ENCODE data around the gene NKX1-2.

Gene NKX1-2

DNA sequence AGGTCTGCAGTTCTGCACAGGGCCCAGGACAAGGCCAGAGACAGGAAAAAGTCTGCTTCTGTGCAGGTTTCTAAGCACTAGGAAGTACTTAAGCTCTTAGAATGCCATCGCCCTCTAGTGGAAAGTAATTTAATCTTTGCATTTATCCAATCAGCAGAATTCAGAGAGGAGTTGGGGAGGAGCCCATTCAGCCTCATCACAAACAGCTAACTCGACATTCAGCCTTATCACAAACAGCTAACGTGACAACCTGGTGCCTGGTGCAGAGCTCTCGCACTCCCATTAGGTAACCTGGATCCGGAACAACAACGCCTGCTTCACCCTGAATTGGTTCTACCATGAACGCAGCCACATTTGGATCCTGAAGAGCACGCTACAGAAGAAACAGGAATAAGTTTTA, 46.3 kb downstream of the NKX1-2 start (continued):
- TF ChIP-seq SETDB1 (IDR thresholded peaks at IDR 0.05; ENCODE audit: insufficient read length, low read length): no peak
- no peak for TF ChIP-seq HOXC10 (CRISPR knock-in tag; IDR thresholded peaks at IDR 0.05)
- no peak for TF ChIP-seq ZNF292 (tag by site-specific recombination; IDR thresholded peaks at IDR 0.05; ENCODE audit: borderline replicate concordance, low read depth)
- TF ChIP-seq, protein P1, sequence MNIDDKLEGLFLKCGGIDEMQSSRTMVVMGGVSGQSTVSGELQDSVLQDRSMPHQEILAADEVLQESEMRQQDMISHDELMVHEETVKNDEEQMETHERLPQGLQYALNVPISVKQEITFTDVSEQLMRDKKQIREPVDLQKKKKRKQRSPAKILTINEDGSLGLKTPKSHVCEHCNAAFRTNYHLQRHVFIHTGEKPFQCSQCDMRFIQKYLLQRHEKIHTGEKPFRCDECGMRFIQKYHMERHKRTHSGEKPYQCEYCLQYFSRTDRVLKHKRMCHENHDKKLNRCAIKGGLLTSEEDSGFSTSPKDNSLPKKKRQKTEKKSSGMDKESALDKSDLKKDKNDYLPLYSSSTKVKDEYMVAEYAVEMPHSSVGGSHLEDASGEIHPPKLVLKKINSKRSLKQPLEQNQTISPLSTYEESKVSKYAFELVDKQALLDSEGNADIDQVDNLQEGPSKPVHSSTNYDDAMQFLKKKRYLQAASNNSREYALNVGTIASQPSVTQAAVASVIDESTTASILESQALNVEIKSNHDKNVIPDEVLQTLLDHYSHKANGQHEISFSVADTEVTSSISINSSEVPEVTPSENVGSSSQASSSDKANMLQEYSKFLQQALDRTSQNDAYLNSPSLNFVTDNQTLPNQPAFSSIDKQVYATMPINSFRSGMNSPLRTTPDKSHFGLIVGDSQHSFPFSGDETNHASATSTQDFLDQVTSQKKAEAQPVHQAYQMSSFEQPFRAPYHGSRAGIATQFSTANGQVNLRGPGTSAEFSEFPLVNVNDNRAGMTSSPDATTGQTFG (tag by site-specific recombination; IDR thresholded peaks at IDR 0.05; ENCODE audit: borderline replicate concordance): no peak
- TF ChIP-seq KLF7 (tag by site-specific recombination; IDR thresholded peaks at IDR 0.05; ENCODE audit: borderline replicate concordance): no peak
- no peak for TF ChIP-seq EGR2 (tag by site-specific recombination; IDR thresholded peaks at IDR 0.05; ENCODE audit: low read depth)
- no peak for TF ChIP-seq ZNF571 (tag by site-specific recombination; IDR thresholded peaks at IDR 0.05)
- TF ChIP-seq, protein P2, sequence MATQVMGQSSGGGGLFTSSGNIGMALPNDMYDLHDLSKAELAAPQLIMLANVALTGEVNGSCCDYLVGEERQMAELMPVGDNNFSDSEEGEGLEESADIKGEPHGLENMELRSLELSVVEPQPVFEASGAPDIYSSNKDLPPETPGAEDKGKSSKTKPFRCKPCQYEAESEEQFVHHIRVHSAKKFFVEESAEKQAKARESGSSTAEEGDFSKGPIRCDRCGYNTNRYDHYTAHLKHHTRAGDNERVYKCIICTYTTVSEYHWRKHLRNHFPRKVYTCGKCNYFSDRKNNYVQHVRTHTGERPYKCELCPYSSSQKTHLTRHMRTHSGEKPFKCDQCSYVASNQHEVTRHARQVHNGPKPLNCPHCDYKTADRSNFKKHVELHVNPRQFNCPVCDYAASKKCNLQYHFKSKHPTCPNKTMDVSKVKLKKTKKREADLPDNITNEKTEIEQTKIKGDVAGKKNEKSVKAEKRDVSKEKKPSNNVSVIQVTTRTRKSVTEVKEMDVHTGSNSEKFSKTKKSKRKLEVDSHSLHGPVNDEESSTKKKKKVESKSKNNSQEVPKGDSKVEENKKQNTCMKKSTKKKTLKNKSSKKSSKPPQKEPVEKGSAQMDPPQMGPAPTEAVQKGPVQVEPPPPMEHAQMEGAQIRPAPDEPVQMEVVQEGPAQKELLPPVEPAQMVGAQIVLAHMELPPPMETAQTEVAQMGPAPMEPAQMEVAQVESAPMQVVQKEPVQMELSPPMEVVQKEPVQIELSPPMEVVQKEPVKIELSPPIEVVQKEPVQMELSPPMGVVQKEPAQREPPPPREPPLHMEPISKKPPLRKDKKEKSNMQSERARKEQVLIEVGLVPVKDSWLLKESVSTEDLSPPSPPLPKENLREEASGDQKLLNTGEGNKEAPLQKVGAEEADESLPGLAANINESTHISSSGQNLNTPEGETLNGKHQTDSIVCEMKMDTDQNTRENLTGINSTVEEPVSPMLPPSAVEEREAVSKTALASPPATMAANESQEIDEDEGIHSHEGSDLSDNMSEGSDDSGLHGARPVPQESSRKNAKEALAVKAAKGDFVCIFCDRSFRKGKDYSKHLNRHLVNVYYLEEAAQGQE (tag by site-specific recombination; IDR thresholded peaks at IDR 0.05): no peak
- no peak for TF ChIP-seq ZNF114 (tag by site-specific recombination; IDR thresholded peaks at IDR 0.05)
- peak; percentile 81; the same call in 1 of the 2 replicates for TF ChIP-seq TRIM28 (IDR thresholded peaks at IDR 0.05; ENCODE audit: borderline replicate concordance, low read length)
- TF ChIP-seq ZIC2 (tag by site-specific recombination; IDR thresholded peaks at IDR 0.05): no peak
- no peak for TF ChIP-seq ZBTB7A (tag by site-specific recombination; IDR thresholded peaks at IDR 0.05; ENCODE audit: low read depth)
- no peak for TF ChIP-seq ZNF266 (tag by site-specific recombination; IDR thresholded peaks at IDR 0.05; ENCODE audit: low read depth)
- TF ChIP-seq, protein P3, sequence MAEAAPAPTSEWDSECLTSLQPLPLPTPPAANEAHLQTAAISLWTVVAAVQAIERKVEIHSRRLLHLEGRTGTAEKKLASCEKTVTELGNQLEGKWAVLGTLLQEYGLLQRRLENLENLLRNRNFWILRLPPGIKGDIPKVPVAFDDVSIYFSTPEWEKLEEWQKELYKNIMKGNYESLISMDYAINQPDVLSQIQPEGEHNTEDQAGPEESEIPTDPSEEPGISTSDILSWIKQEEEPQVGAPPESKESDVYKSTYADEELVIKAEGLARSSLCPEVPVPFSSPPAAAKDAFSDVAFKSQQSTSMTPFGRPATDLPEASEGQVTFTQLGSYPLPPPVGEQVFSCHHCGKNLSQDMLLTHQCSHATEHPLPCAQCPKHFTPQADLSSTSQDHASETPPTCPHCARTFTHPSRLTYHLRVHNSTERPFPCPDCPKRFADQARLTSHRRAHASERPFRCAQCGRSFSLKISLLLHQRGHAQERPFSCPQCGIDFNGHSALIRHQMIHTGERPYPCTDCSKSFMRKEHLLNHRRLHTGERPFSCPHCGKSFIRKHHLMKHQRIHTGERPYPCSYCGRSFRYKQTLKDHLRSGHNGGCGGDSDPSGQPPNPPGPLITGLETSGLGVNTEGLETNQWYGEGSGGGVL (tag by site-specific recombination; IDR thresholded peaks at IDR 0.05): no peak
- TF ChIP-seq ZNF146 (tag by site-specific recombination; IDR thresholded peaks at IDR 0.05): no peak
- no peak for TF ChIP-seq ZNF2 (tag by site-specific recombination; IDR thresholded peaks at IDR 0.05)
- TF ChIP-seq ZNF701 (tag by site-specific recombination; IDR thresholded peaks at IDR 0.05): no peak
- no peak for TF ChIP-seq MZF1 (tag by site-specific recombination; IDR thresholded peaks at IDR 0.05; ENCODE audit: borderline replicate concordance)
- TF ChIP-seq PRDM1 (tag by site-specific recombination; IDR thresholded peaks at IDR 0.05): no peak
- TF ChIP-seq, protein P4, sequence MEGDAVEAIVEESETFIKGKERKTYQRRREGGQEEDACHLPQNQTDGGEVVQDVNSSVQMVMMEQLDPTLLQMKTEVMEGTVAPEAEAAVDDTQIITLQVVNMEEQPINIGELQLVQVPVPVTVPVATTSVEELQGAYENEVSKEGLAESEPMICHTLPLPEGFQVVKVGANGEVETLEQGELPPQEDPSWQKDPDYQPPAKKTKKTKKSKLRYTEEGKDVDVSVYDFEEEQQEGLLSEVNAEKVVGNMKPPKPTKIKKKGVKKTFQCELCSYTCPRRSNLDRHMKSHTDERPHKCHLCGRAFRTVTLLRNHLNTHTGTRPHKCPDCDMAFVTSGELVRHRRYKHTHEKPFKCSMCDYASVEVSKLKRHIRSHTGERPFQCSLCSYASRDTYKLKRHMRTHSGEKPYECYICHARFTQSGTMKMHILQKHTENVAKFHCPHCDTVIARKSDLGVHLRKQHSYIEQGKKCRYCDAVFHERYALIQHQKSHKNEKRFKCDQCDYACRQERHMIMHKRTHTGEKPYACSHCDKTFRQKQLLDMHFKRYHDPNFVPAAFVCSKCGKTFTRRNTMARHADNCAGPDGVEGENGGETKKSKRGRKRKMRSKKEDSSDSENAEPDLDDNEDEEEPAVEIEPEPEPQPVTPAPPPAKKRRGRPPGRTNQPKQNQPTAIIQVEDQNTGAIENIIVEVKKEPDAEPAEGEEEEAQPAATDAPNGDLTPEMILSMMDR (tag by site-specific recombination; IDR thresholded peaks at IDR 0.05): 0 out of 2 replicates have a peak, but pooled peaks have one; percentile 27
- TF ChIP-seq GLIS1 (tag by site-specific recombination; IDR thresholded peaks at IDR 0.05): no peak
- TF ChIP-seq ZNF24 (tag by site-specific recombination; IDR thresholded peaks at IDR 0.05): no peak
- TF ChIP-seq PRDM6 (tag by site-specific recombination; IDR thresholded peaks at IDR 0.05): no peak
- TF ChIP-seq SP3 (tag by site-specific recombination; IDR thresholded peaks at IDR 0.05): peak; percentile 37
- TF ChIP-seq OSR2 (tag by site-specific recombination; IDR thresholded peaks at IDR 0.05): no peak
- TF ChIP-seq ZNF10 (tag by site-specific recombination; IDR thresholded peaks at IDR 0.05): no peak
- TF ChIP-seq ZSCAN30 (tag by site-specific recombination; IDR thresholded peaks at IDR 0.05): 0 out of 2 replicates have a peak, but pooled peaks have one; percentile 20
